Measurements from ENCODE around the gene MEGF11.

MEGF11 gene

DNA sequence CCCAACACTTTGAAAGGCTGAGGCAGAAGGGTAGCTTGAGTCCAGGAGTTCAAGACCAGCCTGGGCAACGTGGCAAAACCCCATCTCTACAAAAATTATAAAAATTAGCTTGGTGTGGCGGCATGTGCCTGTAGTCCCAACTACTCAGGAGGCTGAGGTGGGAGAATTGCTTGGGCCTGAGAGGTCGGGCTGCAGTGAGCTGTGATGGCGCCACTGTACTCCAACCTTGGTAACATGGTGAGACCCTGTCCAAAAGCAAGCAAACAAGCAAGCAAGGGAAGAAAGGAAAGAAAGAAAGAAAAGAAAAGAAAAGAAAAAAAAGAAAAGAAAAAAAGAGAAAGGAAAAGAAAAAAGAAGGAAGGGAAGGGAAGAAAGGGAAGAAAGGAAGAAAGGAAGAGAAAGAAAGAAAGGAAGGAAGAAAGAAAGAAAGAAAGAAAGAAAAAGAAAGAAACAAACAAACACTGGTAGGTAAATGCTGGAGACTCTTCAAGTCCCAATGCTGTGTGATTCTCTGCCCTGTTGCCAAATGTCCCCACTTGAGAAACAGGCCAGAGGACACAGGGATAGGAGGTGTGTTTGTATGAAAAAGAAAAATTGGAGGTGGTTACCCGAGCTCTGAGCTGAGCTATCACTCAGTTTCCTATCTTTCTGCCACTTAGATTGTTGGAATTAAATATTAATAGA, 263.1 kb downstream of the MEGF11 start:
- no peak for DNase-seq (ENCODE audit: low read depth)
- no peak overlapping the region for H3K4me3 ChIP-seq (ENCODE audit: low read length)
- TF ChIP-seq, protein P1, sequence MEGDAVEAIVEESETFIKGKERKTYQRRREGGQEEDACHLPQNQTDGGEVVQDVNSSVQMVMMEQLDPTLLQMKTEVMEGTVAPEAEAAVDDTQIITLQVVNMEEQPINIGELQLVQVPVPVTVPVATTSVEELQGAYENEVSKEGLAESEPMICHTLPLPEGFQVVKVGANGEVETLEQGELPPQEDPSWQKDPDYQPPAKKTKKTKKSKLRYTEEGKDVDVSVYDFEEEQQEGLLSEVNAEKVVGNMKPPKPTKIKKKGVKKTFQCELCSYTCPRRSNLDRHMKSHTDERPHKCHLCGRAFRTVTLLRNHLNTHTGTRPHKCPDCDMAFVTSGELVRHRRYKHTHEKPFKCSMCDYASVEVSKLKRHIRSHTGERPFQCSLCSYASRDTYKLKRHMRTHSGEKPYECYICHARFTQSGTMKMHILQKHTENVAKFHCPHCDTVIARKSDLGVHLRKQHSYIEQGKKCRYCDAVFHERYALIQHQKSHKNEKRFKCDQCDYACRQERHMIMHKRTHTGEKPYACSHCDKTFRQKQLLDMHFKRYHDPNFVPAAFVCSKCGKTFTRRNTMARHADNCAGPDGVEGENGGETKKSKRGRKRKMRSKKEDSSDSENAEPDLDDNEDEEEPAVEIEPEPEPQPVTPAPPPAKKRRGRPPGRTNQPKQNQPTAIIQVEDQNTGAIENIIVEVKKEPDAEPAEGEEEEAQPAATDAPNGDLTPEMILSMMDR (conservative IDR thresholded peaks at IDR 0.05; ENCODE audit: low read length): no peak

DNA sequence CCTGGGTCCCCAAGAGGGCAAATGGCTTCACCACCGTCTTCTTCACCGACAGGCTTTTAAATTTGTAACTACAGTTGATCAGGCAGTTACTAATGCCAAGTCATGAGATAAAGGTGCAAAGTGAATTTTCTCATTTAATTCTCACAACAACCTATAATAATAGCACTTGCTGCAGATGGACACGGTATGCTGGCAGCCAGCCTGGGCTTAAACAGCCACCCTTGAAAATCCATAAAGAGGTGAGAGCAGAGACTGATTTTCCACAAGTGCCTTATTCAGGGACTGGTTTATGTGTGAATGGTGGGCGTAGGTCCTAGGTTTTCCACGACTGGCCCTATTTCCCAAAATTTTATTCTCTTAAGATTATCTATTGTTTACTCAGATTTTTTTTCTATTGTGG, 266.4 kb downstream of the MEGF11 start:
- DNase-seq (ENCODE audit: low read depth): no peak
- TF ChIP-seq, protein P1 (conservative IDR thresholded peaks at IDR 0.05; ENCODE audit: low read length): no peak
- no peak overlapping the region for H3K4me3 ChIP-seq (ENCODE audit: low read length)

DNA sequence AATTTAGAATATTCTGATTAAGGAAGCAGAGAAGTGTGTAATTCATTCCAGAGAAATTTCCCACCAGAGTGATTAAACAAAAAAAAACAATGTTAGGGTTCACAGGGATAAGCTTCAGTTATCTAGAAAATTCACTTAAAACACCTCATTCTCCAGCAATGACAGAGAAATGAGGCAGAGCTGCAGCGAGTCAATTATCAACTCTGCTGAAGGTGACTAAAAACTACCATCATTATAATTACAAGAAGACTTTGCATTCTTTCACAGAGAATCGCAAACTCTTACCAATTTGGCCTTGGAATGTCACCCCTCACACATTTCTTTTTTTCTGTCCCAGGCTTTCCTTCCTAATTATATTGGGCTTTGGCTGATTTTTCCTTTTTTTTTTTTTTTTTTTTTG, 267.1 kb downstream of the MEGF11 start:
- H3K4me3 ChIP-seq (ENCODE audit: low read length): no peak overlapping the region
- TF ChIP-seq, protein P1 (conservative IDR thresholded peaks at IDR 0.05; ENCODE audit: low read length): no peak
- no peak for DNase-seq (ENCODE audit: low read depth)

DNA sequence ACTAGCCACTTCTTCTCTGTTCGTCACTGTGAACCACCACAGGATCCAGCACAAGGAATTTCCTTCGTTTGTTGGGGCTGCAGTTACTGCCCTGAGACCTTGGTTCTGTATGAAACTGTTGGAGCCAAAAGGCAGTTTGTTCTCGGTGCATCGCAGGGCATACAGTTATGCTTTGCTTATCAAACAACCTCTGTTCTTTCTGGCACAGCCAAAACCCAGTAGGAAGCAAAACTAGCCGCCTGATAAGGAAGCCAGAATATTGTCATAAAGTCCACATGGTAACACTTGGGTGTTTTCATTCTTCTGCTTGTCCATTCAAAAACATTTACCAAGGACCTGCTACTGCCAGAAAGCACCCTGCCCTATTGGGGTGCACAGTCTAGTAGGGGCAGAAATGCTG, 268.2 kb downstream of the MEGF11 start:
- TF ChIP-seq, protein P1 (conservative IDR thresholded peaks at IDR 0.05; ENCODE audit: low read length): no peak
- DNase-seq (ENCODE audit: low read depth): no peak
- no peak overlapping the region for H3K4me3 ChIP-seq (ENCODE audit: low read length)

DNA sequence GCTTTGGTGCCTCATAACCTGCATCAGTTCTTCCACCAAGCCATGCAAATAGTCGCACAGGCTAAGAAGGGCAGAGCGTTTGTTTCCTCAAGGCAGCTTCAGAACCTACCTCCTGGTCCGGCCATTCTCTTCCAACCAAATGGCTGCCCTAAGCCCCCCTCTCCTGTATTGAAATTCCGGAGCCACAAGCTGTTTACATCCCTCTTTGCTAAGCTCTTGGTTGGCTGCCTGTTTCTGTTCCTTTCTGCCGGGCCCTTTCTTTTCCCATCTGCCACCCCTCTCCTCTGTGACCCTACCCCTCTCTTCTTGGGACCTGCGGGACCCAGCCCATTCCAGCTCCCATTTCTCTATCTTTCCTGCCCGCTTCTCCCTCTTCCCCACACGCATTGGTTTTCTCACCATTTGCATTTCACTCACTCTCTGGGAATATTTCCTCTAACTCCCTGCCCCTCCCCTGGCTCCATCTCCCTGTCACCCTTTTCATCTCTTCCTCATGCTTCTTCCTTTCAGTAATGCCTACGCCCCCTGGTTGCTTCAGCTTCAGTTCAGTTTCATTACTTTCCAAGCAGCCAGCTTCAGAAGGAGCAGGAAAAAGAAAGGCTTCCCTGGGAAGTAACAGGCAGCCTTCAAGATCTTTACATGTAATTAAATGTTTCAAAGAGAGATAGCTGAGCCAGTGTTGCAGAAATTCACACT, 270.8 kb downstream of the MEGF11 start:
- no peak overlapping the region for H3K4me3 ChIP-seq (ENCODE audit: low read length)
- TF ChIP-seq, protein P1 (conservative IDR thresholded peaks at IDR 0.05; ENCODE audit: low read length): no peak

DNA sequence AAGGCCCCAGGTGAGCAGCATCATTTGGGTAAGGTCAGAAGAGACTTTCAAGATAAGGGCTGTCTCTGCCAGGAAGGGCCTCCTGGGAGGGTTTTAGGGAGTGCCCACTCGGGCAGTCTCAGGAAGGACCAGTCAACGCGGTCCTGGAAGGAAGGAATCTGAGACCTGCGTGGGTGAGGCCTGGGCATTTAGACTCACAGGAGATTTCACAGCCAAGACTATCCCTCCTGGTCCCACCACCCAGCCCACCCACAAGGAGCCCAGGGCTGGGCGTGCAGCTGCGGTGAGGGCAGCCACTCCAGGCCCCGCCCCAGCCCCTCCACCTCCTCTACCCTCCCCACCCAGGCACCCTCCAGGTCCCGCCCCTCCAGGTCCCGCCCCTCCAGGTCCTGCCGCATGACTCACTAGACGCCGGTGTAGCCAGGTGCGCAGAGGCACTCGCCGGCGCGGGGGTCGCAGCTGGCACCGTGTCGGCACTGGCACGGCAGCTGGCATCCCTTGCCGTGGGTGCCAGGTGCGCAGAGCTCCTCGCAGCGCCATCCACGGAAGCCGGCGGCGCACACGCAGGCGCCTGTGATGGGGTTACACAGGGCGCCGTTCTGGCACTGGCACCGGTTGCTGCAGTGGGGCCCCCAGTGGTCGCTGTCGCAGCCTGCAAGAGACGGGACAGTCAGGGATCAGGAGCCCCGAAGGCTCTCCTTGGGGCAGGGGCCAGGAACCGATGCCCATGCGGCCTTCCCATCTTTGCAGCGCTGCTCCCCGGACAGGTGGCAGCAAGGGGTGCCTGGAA, 271.5 kb downstream of the MEGF11 start:
- H3K4me3 ChIP-seq (ENCODE audit: low read length): no peak overlapping the region
- DNase-seq (ENCODE audit: low read depth): no peak
- TF ChIP-seq, protein P1 (conservative IDR thresholded peaks at IDR 0.05; ENCODE audit: low read length): no peak

More for the DNA sequence above, 270.8 kb downstream of the MEGF11 start:
- no peak for DNase-seq (ENCODE audit: low read depth)

Measured in AG10803 (cell line).